ENCODE measurements around the gene ARF1. TPM values are rescaled to one million over a fixed set of nuclear protein-coding genes. Genes with fewer than 3 reads are reported as not detected.

ARF1 gene
- total RNA-seq, 4 donors from 2014 or later, result 378 to 457 (median 410) TPM

- Histone ChIP-seq H3K27ac (no peak overlapping the region), H3K4me3 (replicated peaks in 1 of 3) (no peak overlapping the region), H3K36me3 (no peaks in the 10 kb centered on the region), H3K4me1 (peaks cover 0 to 11% of the 10 kb centered on the region in 2 donors), H3K9me3 (no peaks in the 10 kb centered on the region), H3K27me3 (no peaks in the 10 kb centered on the region)
- intact Hi-C loops (cut with DNase I), result no loop called here
- 76 to 83% methylated on average over 1 to 8 of the region's 9 CpGs for WGBS, 2 donors
- TF ChIP-seq CTCF (IDR thresholded peaks at IDR 0.05) (no peak), POLR2A (IDR thresholded peaks at IDR 0.05) (no peak)
- no peak for DNase-seq
These were observed 6.7 kb upstream of the ARF1 start for GRCh38 chr1:228075801-228076271.

DNA sequence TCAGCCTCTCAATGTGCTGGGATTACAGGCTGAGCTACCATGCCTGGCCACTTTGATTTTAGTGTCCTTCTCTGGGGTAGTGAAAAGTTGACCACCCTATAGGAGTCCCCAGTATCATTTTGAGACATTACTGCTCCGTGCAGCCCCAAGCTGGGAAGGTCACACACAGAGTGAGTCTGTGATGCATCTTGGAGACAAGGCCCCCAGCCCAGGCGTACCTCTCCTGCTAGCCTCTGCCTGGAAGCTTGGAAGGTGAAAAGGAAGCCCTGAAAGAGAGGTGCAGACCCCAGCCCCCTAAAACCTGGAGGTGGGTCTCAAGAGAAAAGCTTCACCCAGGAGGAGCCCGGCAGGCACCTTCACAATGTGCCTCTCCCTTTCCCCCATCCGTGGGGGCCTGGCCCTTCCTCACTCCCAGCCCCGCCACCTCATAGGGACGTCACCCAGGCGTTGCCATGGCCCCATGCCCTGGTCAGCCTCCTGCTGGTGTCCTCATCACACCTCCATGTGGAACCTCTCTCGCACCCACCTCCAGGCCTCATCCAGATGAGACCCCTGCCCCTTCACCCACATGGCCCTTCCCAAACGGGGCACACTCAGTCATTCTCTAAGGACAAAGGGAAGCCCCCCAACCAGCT is 5.6 kb upstream of the ARF1 start:
- Histone ChIP-seq H3K27me3 (no peaks in the 10 kb centered on the region), H3K4me3 (replicated peaks in 1 of 3) (no peak overlapping the region), H3K9me3 (no peaks in the 10 kb centered on the region), H3K36me3 (no peaks in the 10 kb centered on the region), H3K4me1 (peaks cover 8 to 20% of the 10 kb centered on the region in 2 donors), H3K27ac (no peak overlapping the region)
- intact Hi-C loops (cut with DNase I), result no loop called here
- no peak for DNase-seq
- TF ChIP-seq CTCF (IDR thresholded peaks at IDR 0.05) (no peak), POLR2A (IDR thresholded peaks at IDR 0.05) (no peak)
- WGBS, 2 donors, result 69 to 79% methylated on average over 7 to 9 of the region's 9 CpGs

- H3K27me3 ChIP-seq, result no peaks in the 10 kb centered on the region
- H3K36me3 ChIP-seq, result no peaks in the 10 kb centered on the region
- no peak overlapping the region for H3K27ac ChIP-seq
- peaks cover 10 to 20% of the 10 kb centered on the region in 2 donors for H3K4me1 ChIP-seq
- 60 to 71% methylated on average over 10 of the region's 10 CpGs for WGBS, 2 donors
- no peak for DNase-seq
- intact Hi-C loops (cut with DNase I), result no loop called here
- no peak for TF ChIP-seq POLR2A (IDR thresholded peaks at IDR 0.05)
- TF ChIP-seq CTCF (IDR thresholded peaks at IDR 0.05), result no peak
- no peak overlapping the region for H3K4me3 ChIP-seq (replicated peaks in 1 of 3)
- H3K9me3 ChIP-seq, result no peaks in the 10 kb centered on the region
These were observed 4.8 kb upstream of the ARF1 start for GRCh38 chr1:228077565-228078330.

- TF ChIP-seq POLR2A (IDR thresholded peaks at IDR 0.05) (no peak), CTCF (IDR thresholded peaks at IDR 0.05) (no peak)
- no peaks in the 10 kb centered on the region for H3K27me3 ChIP-seq
- no peak for DNase-seq
- no peak overlapping the region for H3K4me3 ChIP-seq (replicated peaks in 1 of 3)
- intact Hi-C loops (cut with DNase I), result no loop called here
- WGBS, 2 donors, result 71 to 72% methylated on average over 4 to 7 of the region's 7 CpGs
- H3K9me3 ChIP-seq, result no peaks in the 10 kb centered on the region
- peaks cover 13 to 19% of the 10 kb centered on the region in 2 donors for H3K4me1 ChIP-seq
- no peaks in the 10 kb centered on the region for H3K36me3 ChIP-seq
- no peak overlapping the region for H3K27ac ChIP-seq
These were observed 3.5 kb upstream of the ARF1 start for GRCh38 chr1:228079013-228079412.
